Stimulated activated CD4-positive, alpha-beta T cell treated with anti-CD3 and anti-CD28 coated beads, Interleukin-1b, Interleukin-23, amount 100 ng/mL, for 1 hour (primary cell): ENCODE data around the gene ITPR3.
A peak's percentile ranks its signal among the peaks of the same experiment; 100 is the strongest.

Experiments
- DNase-seq, 2 donors: peaks; one replicate each; pipeline ENCODE4 v3.0.0-alpha.2; 2020; ENCODE audit warnings: low read depth in 2 of 2

The ITPR3 gene

DNA sequence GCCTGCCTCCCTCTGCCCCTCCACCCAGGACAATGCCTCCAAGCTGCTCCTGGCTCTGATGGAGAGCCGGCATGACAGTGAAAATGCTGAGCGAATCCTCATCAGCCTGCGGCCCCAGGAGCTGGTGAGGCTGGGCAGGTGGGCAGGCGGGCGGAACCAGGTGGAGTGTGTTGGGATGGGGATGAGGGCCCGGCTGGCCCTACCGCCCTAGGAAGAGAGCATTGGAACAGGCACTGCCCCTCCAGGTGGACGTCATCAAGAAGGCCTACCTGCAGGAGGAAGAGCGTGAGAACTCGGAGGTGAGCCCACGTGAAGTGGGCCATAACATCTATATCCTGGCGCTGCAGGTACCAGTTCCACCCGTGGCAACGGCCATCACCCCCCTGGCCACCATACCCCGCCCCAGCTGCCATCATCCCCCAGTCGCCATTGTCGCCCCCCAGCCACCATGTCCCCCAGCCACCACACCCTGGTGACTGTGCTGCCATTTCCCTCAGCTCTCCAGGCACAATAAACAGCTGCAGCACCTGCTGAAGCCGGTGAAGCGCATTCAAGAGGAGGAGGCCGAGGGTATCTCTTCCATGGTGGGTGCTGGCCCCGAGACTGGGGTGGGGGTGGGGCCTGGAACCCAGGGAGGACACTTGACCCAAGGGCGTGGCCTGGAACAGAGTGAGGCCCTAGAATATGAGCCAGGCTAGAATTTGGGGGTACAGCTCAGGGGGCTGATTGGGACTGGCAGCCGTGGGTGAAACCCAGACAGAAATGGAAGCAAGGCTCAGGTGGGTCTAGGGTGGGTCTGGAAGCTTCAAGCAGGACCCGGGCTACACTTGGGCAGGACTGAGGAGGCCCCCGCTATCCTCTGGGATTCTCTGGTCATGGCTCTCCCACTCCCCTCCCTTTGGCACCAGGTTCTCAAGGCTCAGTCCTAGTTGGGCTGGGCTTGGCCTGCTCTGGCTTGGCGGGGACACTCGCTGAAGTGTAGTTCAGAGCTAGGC lies 66.2 kb downstream of the ITPR3 start:
- DNase-seq = no peak

- DNase-seq = no peak
These were observed 66.9 kb downstream of the ITPR3 start for GRCh38 chr6:33688006-33688405.

DNA sequence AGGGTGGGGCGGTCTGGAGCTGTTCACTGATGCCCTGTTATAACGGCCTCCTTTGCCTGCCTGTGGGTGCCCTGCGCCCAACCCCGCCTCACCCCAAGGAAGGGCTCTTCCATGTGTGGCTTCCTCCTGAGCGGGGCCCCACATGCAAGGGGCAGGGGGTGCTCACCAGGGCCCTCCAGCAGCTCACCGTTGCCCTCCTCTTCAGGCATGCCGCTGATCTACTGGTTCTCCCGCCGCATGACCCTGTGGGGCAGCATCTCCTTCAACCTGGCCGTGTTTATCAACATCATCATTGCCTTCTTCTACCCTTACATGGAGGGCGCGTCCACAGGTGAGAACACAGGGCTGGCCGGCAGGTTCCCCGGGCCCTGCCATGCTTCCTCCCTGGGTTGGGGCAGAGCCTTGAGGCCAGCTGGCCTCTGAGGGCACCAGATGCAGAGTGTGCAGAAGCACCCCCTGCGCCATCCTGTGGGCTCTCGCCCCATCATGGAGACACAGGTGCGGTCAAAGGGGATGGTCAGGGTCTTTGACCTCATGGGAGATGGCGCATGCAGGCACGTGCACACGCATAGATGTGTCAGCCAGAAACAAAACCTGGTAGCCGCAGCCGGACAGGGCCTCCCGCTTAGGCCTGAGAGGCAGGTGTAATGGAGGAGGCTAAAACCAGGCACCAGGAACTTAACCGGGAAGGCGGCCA lies 67.5 kb downstream of the ITPR3 start:
- no peak for DNase-seq

- DNase-seq = no peak
These were observed 68.0 kb downstream of the ITPR3 start for GRCh38 chr6:33689148-33689494.

DNA sequence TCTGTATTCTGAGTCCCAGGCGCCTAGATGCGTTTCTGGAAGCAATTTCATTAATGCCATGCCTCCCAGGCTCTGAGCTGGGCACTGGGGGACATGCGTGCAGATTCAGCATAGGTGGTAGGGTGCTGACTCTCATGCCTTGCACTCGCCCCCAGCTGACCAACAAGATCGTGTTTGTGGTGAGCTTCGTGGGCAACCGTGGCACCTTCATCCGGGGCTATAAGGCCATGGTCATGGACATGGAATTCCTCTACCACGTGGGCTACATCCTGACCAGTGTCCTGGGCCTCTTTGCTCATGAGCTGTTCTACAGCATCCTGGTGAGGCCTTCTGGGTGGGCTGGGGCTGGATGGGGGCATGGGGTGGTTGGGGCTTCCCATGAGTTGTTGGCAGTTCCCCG lies 68.8 kb downstream of the ITPR3 start:
- no peak for DNase-seq

DNA sequence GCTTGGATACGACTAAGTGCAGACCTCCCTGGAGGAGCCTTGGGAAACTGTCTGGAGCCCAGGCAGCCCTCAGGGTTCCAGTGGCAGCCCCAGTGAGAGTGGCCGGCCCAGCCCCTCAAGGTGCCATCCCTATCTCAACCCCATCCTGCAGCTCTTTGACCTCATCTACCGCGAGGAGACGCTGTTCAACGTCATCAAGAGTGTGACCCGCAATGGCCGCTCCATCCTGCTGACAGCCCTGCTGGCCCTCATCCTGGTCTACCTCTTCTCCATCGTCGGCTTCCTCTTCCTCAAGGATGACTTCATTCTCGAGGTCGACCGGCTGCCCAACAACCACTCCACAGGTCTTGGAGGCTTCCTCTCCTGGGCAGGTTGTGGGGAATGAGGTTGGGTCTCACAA lies 69.6 kb downstream of the ITPR3 start:
- no peak for DNase-seq

DNA sequence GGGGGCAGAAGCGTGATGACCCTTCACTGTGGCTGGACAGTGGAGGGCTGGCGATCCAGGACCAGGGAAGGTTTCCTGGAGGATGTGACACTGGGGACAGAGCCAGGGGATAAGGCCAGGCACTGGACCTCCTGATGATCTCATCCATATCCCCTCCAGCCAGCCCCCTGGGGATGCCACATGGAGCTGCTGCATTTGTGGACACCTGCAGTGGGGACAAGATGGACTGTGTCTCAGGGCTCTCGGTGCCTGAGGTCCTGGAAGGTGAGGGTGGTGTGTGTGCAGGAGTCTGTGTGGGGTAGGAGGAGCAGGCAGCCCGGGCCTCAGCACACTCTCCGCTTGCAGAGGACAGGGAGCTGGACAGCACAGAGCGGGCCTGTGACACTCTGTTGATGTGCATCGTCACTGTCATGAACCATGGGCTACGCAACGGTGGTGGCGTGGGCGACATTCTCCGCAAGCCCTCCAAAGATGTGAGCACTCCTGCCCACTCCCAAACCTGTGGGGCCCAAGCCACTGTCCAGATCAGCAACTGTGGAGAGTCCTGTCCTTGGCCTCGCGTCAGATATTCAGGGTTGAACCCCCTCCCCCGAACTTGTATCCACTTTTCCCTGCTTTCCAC lies 70.4 kb downstream of the ITPR3 start:
- DNase-seq = no peak

GRCh38 chr6:33692078-33692759 lies 71.1 kb downstream of the ITPR3 start:
- no peak for DNase-seq

- DNase-seq = no peak
These were observed 71.6 kb downstream of the ITPR3 start for GRCh38 chr6:33692760-33693158.

- DNase-seq = no peak
These were observed 72.3 kb downstream of the ITPR3 start for GRCh38 chr6:33693186-33694105.

- peak; percentile 27 to 58 for DNase-seq
These were observed 73.3 kb downstream of the ITPR3 start for GRCh38 chr6:33694401-33694931.

DNA sequence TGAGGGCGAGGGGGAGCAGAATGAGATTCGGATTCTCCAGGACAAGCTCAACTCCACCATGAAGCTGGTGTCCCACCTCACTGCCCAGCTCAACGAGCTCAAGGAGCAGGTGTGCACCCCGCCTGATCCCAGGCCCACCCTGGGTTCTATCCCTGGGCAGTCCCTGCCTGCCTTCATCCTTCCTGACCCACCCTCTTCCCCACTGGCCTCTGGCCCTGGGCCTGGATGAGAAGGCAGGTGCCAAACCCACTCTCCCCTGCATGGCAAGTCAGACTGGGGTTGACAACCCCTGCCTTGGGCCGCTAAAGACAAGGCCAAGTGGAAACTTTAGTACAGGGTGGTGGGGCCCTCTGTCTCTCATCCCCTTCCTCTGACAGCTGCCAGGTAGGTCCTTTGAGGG lies 73.9 kb downstream of the ITPR3 start:
- no peak for DNase-seq

DNA sequence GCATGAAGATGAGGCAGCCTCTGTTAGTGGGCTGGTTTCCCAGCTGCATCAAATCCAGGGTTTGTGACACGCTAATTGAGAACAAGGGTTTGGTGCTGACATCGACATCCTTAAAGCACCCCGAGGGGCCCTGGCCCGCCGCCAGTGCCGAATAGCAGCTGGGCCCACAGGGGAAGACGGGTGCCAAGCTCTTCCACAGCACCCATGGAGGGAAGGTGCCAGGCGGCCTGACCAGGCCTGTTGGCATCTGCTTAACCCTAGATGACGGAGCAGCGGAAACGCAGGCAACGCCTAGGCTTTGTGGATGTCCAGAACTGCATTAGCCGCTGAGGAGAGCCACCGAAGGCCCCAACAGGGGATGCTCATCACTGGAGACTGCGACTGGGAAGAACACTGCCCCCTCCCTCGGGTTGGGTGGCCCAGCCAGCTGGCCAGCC lies 74.3 kb downstream of the ITPR3 start:
- no peak for DNase-seq

DNA sequence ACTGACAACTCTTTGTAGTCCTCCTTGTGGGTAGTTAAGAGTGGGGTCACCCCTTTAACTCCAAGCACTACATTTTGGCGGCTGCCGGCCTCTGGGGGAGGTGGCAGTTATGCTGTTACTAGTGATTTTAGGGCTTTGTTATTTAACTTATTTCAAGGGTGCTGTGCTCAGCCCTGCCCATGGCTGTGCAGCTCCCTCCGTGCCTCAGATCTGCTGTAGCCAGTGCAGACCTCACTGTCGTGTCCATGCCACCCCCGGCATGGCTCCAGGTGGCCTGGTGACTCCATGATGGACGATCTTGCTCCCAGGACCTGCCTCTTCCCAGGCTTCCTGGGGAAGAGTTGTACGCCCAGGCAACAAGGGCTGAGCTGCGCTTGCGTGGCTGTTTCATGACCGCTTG lies 75.0 kb downstream of the ITPR3 start:
- DNase-seq = no peak

GRCh38 chr6:33696548-33697518 lies 75.7 kb downstream of the ITPR3 start:
- no peak for DNase-seq

GRCh38 chr6:33697845-33698244 lies 76.7 kb downstream of the ITPR3 start:
- no peak for DNase-seq

- DNase-seq = no peak
These were observed 77.4 kb downstream of the ITPR3 start for GRCh38 chr6:33698494-33698893.

GRCh38 chr6:33699131-33699530 lies 78.0 kb downstream of the ITPR3 start:
- no peak for DNase-seq

- no peak for DNase-seq
These were observed 78.6 kb downstream of the ITPR3 start for GRCh38 chr6:33699739-33700138.
